Measurements from ENCODE around the gene MED31.
A peak's percentile ranks its signal among the peaks of the same experiment; 100 is the strongest.

The MED31 gene

DNA sequence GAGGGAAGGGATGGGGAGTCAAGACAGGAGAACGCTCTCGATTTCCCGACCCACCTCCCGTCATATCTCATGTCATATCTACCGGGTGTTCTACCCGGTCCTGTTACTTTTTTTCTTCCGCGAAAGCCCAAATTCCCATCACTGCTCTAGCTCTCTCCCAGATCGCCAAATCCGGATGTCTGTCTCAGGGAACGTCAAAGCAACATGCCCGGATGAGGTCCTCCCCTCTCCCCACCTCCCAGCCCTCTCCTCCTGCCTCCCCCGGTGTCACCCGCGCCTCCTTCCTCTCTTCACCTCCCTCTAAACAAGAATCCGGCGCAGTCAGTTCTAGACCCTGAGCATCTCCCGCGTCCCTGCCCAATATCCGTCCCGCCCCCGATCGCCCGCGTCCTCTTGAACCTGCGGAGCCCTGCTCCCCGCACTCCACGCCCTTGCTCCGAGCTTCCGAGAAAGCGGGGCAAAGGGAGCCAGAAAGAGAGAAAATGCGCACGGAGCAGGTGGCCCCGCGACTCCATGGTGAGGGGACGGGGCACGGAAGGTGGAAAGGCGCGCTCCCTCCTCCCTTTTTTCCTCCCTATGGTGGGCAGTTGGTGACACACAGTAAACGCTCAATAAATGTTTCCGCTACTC is 4.4 kb upstream of the MED31 start:
- DNase-seq: peak in 1 of 51 donors; percentile 40

DNA sequence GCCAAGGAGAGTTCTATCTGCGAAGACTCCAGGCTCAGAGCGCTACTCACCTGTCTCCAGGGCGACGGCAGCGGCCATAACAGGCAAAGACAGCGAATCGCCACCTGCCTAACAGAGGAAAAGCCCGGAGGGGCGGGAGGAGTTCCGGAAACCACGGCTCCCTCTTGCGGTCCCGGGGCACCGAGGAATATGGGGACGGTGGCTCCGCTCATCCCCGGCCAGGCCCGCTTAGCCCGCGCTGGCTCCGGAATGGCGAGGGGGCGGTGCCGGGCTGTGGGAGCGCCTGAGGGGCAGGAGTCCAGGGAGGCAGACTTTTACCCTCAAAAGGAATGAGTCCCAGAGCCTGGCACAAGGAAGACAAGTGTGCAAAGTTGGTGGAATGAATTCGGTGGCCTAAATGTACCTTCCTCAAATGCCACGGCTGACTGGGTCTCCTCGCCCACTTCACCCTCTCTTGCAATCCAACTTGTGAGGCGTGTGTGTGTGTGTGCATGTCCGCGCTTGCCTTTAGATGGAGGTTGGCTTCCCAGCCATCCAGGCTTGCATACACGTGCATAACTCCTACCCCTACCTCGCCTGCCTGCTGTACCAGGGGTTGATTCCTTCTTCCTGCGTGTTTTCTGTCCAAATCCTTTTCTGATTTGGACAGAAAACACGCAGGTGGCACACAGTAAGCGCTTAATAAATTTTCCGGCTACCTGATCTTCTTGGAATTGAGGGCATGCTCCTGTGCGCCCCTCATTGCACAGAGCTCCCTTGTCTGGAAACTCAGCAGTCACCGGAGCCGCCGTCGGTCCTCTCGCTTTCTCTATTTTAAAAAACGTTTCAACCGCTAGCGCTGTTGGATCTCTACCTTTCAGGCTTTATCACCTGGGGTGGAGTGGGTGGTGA is 3.7 kb upstream of the MED31 start:
- DNase-seq: peak in 4 of 51 donors; percentile 24 to 40 (median 33)

DNA sequence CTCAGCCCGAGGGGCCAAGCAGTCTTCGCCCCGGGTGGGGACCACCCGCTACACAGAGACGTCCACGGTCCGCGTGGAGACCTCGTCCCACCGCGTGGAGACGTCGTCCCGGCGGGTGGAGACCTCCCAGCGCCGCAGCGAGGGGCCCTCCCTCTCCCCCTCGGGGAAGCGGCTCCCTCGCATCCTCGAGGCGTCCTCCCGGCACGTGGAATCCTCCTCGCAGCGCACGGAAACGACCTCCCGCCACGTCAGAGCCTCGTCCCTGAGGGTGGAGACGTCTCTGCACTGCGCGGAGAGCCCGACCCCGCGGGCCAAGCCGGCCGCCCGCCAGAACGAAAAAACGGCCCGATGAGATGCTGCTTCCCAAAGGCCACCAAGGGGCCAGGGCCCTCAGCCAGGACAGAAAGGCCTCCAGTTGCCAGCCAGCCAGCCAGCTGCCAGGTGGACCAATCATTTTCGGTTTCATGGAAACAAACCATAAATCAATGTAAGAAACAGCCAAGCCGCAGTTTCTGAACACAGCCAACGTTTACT is 581 bp upstream of the MED31 start:
- peak in 4 of 51 donors; percentile 29 to 50 (median 34) for DNase-seq

DNA sequence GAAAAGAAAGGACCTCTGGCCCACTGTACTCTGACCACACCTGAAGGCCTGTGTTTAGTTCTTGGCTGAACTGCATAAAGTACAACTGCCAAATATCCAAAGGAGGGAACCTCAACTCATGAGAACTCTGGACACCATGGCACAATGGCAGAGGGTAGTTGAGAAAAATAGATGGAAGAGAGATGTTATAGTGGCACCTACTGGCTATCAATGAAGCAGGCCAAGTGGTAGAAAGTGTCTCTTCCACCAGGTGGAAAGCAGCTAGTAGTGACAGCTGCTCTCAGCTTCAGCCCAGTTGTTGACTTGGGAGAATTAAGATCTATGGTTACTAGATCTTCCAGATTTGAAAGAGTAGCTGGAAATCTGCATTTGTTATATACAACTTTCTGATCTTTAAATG is 3.2 kb downstream of the MED31 start:
- no peak for DNase-seq

DNA sequence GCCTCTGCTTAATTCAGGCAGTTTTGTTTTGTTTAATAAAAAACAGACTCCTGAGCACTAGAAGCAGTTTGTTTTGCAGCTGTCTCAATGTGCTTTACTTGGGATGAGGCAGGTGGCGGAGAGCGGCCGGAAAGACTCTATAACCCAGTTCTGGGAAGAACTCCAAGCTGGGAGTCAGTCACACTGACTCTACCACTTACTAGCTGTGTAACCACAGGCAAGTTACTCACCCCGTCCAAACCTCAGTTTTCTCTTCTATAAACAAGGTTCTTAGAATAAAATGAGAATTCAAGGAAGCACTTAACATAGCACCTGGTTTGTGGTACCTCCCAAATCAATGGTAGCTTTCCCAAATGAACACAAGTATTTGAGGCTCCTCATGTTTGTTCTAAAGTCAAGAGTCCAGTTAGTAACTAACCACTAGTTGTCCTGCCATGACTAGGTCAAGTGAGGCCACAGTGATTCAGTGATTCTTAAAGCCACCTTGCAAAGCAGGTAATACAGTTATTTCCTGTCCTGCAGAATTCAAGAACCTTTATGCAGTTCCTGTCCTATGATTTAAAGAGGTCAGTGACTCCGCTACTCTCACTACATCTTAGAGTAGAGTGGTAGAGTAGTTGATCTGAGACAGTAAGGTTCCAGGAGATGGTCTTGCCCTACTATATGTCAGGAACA is 7.8 kb downstream of the MED31 start:
- no peak for DNase-seq

DNA sequence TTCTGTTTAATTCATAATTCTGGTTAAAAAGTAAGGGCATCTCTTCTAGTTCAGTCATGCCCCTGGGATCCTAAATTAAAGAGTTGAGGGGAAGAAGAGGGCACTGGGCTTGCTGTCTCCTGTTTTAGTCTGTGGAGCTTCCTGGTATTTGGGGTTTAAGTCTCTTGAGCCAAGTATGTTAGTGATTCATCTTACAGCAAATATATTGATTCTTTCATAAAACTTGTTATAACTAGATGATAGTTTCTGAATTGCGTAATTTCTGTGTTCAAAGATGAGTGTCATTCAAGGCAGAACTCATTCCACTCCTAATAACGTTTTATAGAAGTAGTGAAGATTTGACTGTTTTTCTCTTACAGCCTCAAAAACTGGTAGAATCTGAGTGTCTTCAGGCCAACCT is 8.8 kb downstream of the MED31 start:
- no peak for DNase-seq

DNA sequence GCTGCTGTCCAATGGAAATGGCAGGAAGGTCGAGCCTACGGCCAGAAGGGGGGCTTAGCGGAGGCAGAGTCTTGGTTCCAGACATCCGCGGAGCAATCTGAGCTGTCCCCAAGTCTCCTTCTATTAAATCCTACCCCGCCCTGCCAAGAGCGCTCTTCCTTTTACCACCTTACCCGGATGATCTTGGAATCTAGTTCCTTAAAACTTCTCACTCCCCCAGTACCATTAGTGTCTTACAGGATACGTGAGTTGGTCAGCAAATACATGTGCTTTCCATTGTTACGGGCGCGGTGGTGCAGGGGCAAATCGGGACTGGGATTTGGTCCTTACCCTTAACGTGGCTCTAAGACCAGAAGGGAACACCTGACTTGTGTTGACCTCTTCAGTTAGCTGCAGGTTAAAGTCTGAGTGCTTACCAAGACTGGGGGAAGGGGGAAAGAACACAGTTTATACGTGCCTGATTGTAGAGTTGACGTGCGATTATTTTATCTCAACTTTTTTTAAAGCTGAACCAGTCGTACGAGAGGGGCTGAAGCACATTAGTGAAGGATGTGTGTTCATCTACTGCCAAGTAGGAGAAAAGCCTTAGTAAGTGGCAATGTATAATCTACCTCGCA is 10.1 kb downstream of the MED31 start:
- no peak for DNase-seq

DNA sequence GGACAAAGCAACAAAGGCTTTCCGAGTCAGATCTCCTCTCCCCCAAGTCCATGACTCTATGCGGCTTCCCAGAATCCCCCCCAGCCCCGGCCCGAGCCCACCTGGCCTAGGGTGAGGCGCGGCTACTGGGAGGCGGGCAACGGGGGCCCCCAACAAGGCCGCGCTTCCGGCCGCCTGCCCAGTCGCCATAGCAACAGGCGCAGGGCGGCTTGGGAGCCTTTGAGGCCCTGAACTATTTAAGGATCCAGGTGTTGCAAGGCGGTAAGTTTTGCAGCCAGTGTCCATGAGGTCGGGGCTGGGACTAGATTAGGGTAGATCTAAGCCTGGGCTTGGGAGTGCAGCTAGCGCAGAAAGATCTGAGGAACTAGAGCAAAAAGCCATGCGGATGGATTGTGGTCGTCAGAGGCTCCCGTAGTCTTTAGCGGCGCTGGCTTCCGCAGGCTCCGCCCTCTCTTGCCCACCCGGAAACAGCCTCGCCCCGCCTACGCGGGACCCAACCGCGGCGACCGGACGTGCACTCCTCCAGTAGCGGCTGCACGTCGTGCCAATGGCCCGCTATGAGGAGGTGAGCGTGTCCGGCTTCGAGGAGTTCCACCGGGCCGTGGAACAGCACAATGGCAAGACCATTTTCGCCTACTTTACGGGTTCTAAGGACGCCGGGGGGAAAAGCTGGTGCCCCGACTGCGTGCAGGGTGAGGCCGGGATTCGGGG is 10.7 kb downstream of the MED31 start, which contains the start of the genes KIAA0753 and TXNDC17:
TSS of gene KIAA0753 (minus strand) at position 176 of the 711 bp plus-strand sequence. CDS start 5,608 bp downstream, outside the sequence.
TSS of gene TXNDC17 (plus strand) at position 525 of the 711 bp plus-strand sequence. CDS start at position 548, 23 bp downstream.
- DNase-seq: peak; percentile 55 to 98 (median 85)

DNA sequence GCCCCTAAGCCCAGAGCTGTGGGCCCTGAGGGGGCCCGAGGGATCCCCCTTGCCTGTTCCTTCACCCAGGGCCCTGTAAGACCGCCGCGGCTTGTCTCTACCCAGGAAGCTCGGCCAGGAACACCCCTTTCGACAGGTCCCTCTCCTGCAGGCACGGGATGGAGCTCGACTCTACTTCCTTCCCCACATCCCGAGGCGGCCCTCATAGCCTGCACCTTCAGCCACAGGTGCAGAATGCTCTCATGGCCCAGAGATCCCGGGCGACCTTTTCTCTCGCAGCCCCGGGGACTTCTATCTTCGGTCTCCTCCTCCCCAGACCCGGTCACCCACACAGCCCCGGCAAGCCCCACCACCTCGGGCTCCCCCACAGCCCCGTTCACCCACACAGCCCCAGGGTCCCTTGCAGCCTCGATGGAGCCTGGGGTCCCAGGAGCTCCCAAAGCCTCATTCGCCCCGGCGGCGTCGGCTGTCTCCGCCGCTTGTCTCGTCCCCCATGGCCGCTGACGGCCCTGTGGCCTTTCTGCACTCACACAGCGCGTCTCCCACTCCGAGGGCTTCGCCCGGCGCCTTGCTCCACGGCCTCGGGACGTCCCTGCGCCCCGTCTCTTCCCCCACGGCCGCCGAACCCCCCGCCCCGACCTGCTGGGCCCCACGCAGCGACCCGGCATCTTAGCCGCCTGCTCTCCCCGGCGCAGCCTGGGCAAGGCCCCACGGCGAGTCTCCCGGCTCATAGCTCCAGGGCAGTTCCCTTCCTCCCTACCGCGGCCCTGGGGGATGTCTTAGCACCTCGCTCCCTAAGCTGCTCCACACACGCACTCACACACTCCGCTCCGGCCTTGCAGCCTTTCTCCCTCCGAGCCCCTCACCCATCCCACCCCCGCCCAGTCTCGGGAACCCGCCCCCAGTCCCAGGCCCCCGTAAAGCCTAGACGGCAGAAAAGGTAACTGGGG is 11.5 kb downstream of the MED31 start:
- DNase-seq: peak in 2 of 51 donors; percentile 69 to 71

DNA sequence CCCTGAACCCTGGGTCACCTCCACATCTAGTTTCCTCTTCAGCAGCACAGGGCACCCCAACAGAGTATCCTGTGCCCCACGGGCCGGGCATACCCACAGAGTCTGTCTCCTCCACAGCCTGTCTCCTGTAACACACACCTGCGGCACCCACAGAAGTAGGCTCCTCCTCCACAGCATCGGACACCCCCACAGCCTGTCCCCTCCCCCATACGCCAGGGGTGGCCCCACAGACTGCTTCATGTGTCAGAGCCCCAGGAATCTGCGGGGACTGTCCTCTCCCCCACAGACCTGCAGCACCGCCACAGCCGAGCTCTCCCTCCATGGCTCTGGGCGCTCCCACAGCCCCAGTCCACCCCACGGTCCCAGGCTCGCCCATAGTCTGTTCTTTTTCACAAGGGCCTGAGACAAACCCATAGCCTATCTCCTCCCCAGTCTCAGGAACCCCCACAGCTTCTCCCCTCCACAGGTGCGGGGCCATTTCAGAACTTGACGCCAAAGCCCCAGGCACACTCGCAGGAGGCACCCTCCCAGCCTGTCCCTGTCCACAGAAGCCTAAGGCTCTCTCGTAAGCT is 12.3 kb downstream of the MED31 start:
- DNase-seq: no peak

DNA sequence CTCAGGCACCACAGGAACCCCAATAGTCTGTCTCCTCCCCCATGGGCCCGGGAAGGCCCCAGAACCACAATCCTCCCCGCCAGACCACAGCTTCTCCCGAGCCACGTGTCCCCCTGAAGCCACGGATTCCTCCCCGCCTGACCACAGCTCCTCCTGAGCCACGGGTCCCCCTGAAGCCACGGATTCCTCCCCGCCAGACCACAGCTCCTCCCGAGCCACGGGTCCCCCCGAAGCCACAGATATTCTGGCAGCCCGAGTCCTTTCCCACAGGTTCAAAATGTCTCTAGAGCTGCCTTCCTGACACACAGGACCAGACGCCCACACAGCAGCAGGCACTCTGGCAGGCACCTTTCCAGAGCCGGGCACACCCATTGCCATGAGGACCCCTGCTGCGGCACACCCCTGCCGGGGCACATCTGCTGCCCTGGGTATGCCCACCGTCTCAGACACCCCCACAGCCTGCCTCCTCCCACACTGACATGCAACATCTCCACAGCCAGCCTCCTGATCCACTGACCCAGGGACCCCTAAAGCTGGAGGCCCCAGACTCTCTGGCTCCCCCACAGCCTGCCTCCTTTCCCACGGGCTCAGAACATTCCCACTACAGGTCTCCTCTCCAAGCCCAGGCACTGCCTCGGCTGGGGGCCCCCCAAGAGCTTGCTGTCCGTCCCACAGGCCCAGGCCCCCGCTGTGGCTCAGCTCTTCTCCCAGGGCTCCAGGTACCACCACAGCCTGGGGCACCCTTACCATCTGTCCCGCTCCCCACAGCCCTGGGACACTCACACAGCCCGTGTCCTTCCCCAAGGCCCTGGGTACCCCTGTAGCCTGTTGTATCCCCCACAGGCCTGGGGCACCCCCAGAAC is 13.1 kb downstream of the MED31 start:
- DNase-seq: no peak

DNA sequence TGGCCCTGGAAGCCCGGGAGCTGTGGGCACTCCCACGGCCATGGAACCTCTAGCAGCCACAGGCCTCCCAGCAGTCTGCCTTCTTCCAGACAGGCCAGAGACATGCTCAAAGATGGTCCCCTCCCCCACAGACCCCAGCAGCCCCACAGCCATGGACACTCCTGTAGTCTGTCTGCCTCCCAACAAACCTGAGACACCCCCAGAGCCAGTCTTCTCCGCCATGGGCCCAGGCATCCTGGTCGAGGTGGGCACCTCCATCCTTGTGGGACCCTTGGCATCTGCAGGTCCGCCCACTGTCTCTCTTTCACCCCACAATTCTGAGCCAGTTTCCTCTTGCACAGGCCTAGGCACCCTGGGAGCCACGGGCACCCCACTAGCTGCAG is 14.0 kb downstream of the MED31 start:
- DNase-seq: no peak

DNA sequence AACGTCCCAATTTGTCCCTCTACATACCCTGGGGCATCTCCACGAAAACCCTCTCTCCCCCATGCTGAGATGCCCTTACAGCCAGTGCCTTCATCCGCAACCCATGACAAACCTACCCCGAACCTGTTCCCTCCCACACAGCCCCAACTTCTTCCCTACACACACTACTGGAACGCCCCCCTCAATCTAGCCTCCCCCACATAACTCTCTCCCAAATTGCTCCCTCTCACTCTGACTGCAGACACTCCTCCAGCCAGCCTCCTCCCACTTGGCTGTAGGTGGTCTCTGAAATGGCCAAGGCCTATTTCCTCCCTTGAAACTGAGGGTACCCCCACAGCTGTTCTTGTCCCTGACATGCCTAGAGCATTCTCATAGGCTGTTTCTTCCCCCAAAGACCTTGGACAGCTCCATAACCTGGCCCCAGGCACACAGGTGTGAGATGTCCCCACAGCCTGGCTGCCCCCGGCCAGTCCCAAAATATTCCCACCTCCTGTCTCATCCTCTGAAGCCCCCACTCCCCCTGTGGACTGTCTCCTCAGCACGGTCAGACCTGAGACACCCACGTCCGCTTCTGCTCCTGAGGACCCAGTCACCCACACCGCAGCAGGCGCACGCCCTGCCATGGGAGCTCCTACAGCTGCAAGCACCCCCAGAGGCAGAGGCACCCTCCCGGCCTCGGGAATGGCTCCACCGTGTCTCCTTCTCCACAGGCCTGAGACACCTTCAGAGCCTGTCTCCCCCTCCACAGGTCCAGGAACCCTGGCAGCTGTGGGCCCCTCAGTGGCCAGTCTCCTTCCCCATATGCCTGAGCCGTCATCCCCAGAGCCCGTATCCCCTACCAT is 14.6 kb downstream of the MED31 start:
- DNase-seq: no peak

DNA sequence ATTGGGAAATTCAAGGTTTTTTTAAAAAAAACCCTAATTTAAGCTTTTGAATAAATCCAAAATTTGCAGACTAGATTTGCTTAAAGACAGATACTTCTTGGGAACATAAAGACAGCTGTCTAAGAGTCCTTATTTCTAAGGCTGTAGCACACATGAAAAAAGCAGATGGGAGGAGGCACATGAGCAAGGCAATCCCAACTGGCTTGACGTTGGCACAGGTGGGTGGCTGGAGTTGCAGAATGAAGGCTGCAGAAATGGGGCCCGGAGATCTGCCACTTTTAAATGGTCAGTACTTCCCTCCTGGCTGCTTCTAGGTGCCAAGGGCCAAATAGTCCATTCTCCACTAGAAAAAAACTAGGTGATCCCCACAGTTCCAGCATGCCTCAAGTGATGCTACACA is 15.3 kb downstream of the MED31 start:
- no peak for DNase-seq

DNA sequence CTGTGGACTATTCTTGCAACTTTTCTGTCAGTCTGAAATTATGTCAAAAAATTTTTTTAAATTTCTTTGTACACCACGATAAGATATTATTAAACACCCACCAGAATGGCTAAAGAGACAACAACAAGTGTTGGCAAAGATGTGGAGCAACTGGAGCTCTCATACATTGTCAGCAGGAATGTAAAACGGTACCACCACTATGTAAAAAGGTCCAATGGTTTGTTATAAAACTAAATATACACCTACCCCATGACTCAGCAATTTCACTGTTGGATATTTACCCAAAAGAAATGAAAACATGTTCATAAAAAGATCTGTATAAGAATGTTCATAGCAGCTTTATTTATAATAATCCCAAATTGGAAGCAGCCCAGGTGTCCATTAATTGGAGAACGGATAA is 18.1 kb downstream of the MED31 start:
- no peak for DNase-seq

DNA sequence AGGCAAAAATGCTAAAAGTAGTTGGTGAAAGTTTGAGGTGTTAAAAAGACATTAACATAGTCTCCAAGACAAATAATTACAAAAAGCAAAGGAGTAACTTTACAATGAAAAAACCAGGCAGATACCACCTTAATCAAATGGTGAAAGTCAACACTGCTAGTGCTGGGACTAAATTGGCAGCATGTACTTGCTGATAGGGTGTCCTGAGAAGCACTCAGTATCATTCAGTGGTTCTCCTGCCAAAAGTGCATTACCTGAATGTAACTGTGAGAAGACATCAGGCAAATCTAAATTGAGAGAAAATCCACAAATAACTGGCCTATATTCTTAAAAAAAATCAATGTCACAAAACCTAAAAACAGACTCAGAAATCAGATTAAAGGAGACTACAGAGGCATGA is 18.9 kb downstream of the MED31 start:
- DNase-seq: no peak

DNA sequence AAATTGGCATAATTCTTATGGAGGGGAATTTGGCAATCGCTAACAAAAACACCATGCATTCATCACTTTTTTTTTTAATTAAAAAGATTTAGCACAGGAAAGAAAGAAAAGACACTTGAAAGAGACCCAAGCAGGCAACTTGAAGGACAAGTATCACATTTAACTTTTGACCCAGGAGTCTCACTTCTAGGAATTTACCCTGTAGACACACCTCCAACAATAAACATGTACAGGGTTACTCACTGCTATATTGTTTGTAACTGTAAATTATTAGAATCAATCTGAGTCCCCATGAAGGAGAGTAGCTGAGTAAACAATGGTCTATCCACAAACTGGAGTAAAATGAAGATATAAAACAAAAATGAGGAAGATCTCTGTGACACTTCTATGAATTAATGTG is 21.0 kb downstream of the MED31 start:
- DNase-seq: no peak

Measured in hypothalamus (tissue), 51 donors.